MM.1S (cell line): ENCODE results near the gene NUP62.

Experiments used
- CTCF ChIP-seq: fragments of 300-600 bp; sonication (generic); IDR thresholded peaks from 2 replicates; pipeline ENCODE4 v1.5.1; 2016; ENCODE audit warnings: antibody characterized with exemption, low read length, mixed read lengths
- EZH2phosphoT487 ChIP-seq: fragments of 300-600 bp; sonication (generic); IDR thresholded peaks from 2 replicates; pipeline ENCODE4 v1.6.1; 2018; ENCODE audit warnings: antibody characterized with exemption, low read length

- TF ChIP-seq CTCF (no peak), EZH2phosphoT487 (no peak)
Measured at GRCh38 chr19:49894879-49895565, 34.3 kb downstream of the NUP62 start.
